Measurements from ENCODE around the gene C4orf51. TPM values are rescaled to one million over a fixed set of nuclear protein-coding genes. Genes with fewer than 3 reads are reported as not detected.

The C4orf51 gene
- total and polyA plus RNA-seq, 2 of the 8 experiments (the other 6 are each of a cell fraction or from before 2014, with no cell fraction given), result 0.54 TPM; not detected in 1

DNA sequence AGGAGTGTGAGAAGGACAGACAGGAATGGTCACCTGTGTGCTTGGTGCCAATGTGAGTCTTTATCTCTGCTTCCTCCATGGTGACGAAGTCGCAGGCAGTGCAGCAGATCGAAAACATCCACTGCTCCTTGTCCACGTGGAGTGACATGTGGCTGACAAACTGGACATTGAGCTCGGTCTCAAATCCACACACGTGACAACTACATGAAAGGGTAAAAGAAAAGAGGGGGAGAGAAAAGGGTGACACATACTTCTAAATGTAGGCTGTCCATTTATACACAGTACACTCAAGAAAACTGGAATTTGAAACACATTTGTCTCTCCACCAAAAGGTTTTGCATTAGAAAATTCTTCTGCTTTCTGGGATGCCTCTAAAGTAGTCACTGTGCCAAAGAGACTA lies 94.5 kb downstream of the C4orf51 start:
- no peak overlapping the region for H2BK15ac ChIP-seq (ENCODE audit: low read length)
- no peak overlapping the region for H3K56ac ChIP-seq (replicated peaks; ENCODE audit: insufficient read length, low read depth, low read length)
- no peak overlapping the region for H3K9ac ChIP-seq (replicated peaks in 1 of 4; ENCODE audit: extremely low read depth in 1 of 4, low read depth in 3 of 4, low read length in 3 of 4)
- H2BK5ac ChIP-seq (ENCODE audit: low read depth, low read length), result no peak overlapping the region
- no peak overlapping the region for H3K4ac ChIP-seq (replicated peaks; ENCODE audit: insufficient read length, low read depth, low read length)
- WGBS, 2 experiments (ENCODE audit: extremely low coverage in 1 of 2, insufficient coverage in 1 of 2, insufficient read length in 1 of 2, insufficient replicate concordance in 2 of 2, low coverage in 1 of 2, low lambda C conversion rate in 2 of 2, missing lambda C conversion rate in 1 of 2), result 92% methylated on average over 6 of the region's 6 CpGs; no CpG with 5 or more reads in 1 of the 2 experiments
- H3K9me3 ChIP-seq (ENCODE audit: insufficient read depth in 2 of 2, low read depth in 1 of 2, low read length in 1 of 2), result no peaks in the 10 kb centered on the region
- FAIRE-seq (no peak), DNase-seq (ENCODE audit: low read depth in 1 of 2, low spot score in 2 of 2) (no peak)
- no peak overlapping the region for H4K8ac ChIP-seq (ENCODE audit: extremely low read depth, insufficient read depth, low read length)
- H3K4me2 ChIP-seq (ENCODE audit: insufficient read depth in 1 of 2, low read depth in 2 of 2, low read length in 2 of 2), result no peak overlapping the region
- TF ChIP-seq CTBP2 (IDR thresholded peaks at IDR 0.05; ENCODE audit: borderline replicate concordance, insufficient read depth, insufficient read length, low read length), result no peak
- TF ChIP-seq KDM5A (IDR thresholded peaks at IDR 0.05; ENCODE audit: low read length), result no peak
- H4K5ac ChIP-seq (ENCODE audit: insufficient read length, low read depth, low read length), result no peak overlapping the region
- no peak overlapping the region for H2BK20ac ChIP-seq (ENCODE audit: low read length)
- no peak overlapping the region for H2AK5ac ChIP-seq (ENCODE audit: low read depth, low read length)
- H3K23ac ChIP-seq (ENCODE audit: insufficient read length), result no peak overlapping the region
- H3K23me2 ChIP-seq (ENCODE audit: low read depth, low read length), result no peaks in the 10 kb centered on the region
- peaks cover 0 to 6% (median 3%) of the 10 kb centered on the region in 4 experiments; a peak in 4 of 7 replicates for H3K4me1 ChIP-seq (replicated peaks in 1 of 4; ENCODE audit: control insufficient read depth in 3 of 4, insufficient read depth in 4 of 4, low read length in 3 of 4)
- no peak overlapping the region for H3K4me3 ChIP-seq (ENCODE audit: extremely low read depth in 1 of 4, insufficient read depth in 2 of 4, low read depth in 3 of 4, low read length in 4 of 4)
- H2BK120ac ChIP-seq (replicated peaks; ENCODE audit: low read depth, low read length), result no peak overlapping the region
- no peaks in the 10 kb centered on the region for H3K79me2 ChIP-seq (ENCODE audit: control insufficient read depth in 1 of 2, insufficient read depth in 2 of 2, low read length in 2 of 2)
- H3K36me3 ChIP-seq (ENCODE audit: control insufficient read depth in 2 of 4, insufficient read depth in 4 of 4, low read length in 3 of 4), result peaks cover 9 to 46% (median 26%) of the 10 kb centered on the region in 4 experiments; a peak in 7 of 8 replicates
- no peaks in the 10 kb centered on the region for H4K20me1 ChIP-seq (replicated peaks in 1 of 2; ENCODE audit: control insufficient read depth in 1 of 2, insufficient read depth in 2 of 2, low read length in 2 of 2)
- no peak overlapping the region for H3K18ac ChIP-seq (ENCODE audit: extremely low read depth, low read length)
- no peaks in the 10 kb centered on the region for H3K27me3 ChIP-seq (replicated peaks in 1 of 4; ENCODE audit: control insufficient read depth in 3 of 4, extremely low read depth in 1 of 4, insufficient read depth in 3 of 4, low read length in 3 of 4)
- H3K27ac ChIP-seq (ENCODE audit: low read depth, low read length), result no peak overlapping the region
- no peak overlapping the region for H3K14ac ChIP-seq (ENCODE audit: insufficient read length)
- H3K79me1 ChIP-seq (ENCODE audit: low read depth, low read length), result 0 out of 2 replicates have a peak, but pooled peaks cover 2% of the 10 kb centered on the region
- H2BK12ac ChIP-seq (ENCODE audit: low read depth, low read length), result no peak overlapping the region; the same call in 1 of the 2 replicates
- POLR2A ChIA-PET (ENCODE audit: partially characterized antibody), result no interaction called here
- H2AFZ ChIP-seq (ENCODE audit: low read length), result no peak overlapping the region
- CTCF ChIA-PET (ENCODE audit: partially characterized antibody), result interaction anchor here (1.3 kb wide), 1 partner anchor 92 kb away, joined by 3 read pairs; no protein-coding TSS in a partner anchor
- H4K91ac ChIP-seq (replicated peaks; ENCODE audit: insufficient read length, low read length), result no peak overlapping the region

All from H1 (cell line).